KBM-7 (cell line): Measurements from ENCODE around the gene PLXNA2.

Source experiments
- DNase-seq: peaks from one replicate; pipeline ENCODE4 v3.0.0-alpha.2; 2015
- in situ Hi-C: fragments of 300-500 bp; cut with MboI; formaldehyde crosslinking; loops from 2 replicates; pipeline ENCODE4 v1.14.3; 2020; ENCODE audit warnings: low sequenced_read_pairs, low pct_unique_long_range_greater_than_20kb, mixed read lengths

The PLXNA2 gene

GRCh38 chr1:208215393-208215792 is 28.8 kb downstream of the PLXNA2 start:
- no peak for DNase-seq
- in situ Hi-C loops = no loop called here

- in situ Hi-C loops = no loop called here
- peak; percentile 95 for DNase-seq
Observed at GRCh38 chr1:208213786-208214185, 30.4 kb downstream of the PLXNA2 start.

GRCh38 chr1:208212893-208213292 is 31.3 kb downstream of the PLXNA2 start:
- in situ Hi-C loops = no loop called here
- DNase-seq = no peak

- DNase-seq = peak; percentile 68
- in situ Hi-C loops = no loop called here
Observed at GRCh38 chr1:208211921-208212843, 32.0 kb downstream of the PLXNA2 start.

- DNase-seq = no peak
- in situ Hi-C loops = no loop called here
Observed at GRCh38 chr1:208209896-208210589, 34.1 kb downstream of the PLXNA2 start.

- DNase-seq = no peak
- in situ Hi-C loops = no loop called here
Observed at GRCh38 chr1:208209286-208209685, 34.9 kb downstream of the PLXNA2 start.

- in situ Hi-C loops = no loop called here
- DNase-seq = no peak
Observed at GRCh38 chr1:208208132-208208487, 36.1 kb downstream of the PLXNA2 start.

- in situ Hi-C loops = no loop called here
- no peak for DNase-seq
Observed at GRCh38 chr1:208207388-208208131, 36.6 kb downstream of the PLXNA2 start.

GRCh38 chr1:208206092-208206698 is 38.0 kb downstream of the PLXNA2 start:
- in situ Hi-C loops = no loop called here
- DNase-seq = no peak

- in situ Hi-C loops = no loop called here
- DNase-seq = no peak
Observed at GRCh38 chr1:208205216-208206013, 38.8 kb downstream of the PLXNA2 start.

- no peak for DNase-seq
- in situ Hi-C loops = no loop called here
Observed at GRCh38 chr1:208204779-208205178, 39.4 kb downstream of the PLXNA2 start.

GRCh38 chr1:208203848-208204609 is 40.2 kb downstream of the PLXNA2 start:
- in situ Hi-C loops = no loop called here
- DNase-seq = no peak

GRCh38 chr1:208203127-208203847 is 40.9 kb downstream of the PLXNA2 start:
- in situ Hi-C loops = no loop called here
- no peak for DNase-seq

- in situ Hi-C loops = no loop called here
- no peak for DNase-seq
Observed at GRCh38 chr1:208202333-208202995, 41.7 kb downstream of the PLXNA2 start.

- in situ Hi-C loops = no loop called here
- no peak for DNase-seq
Observed at GRCh38 chr1:208201229-208201628, 43.0 kb downstream of the PLXNA2 start.

GRCh38 chr1:208200116-208200515 is 44.1 kb downstream of the PLXNA2 start:
- in situ Hi-C loops = no loop called here
- DNase-seq = no peak

- no peak for DNase-seq
- in situ Hi-C loops = no loop called here
Observed at GRCh38 chr1:208198236-208198635, 45.9 kb downstream of the PLXNA2 start.
